Uterus (tissue), 2 donors: ENCODE results near the gene RENBP.

Experiments
- CTCF ChIP-seq, 4 experiments: fragments of 200-600 bp in 2 of 4; fragments of 450-650 bp in 2 of 4; sonication (generic) in 2 of 4; IDR thresholded peaks; one replicate each; pipeline ENCODE4 v1.5.1; 2016 to 2019; ENCODE audit warnings: antibody characterized with exemption in 4 of 4, mild to moderate bottlenecking in 2 of 4, moderate library complexity in 1 of 4
- POLR2A ChIP-seq, 2 donors: fragments of 450-650 bp; IDR thresholded peaks; one replicate each; pipeline ENCODE4 v1.6.1; 2016; ENCODE audit warnings: antibody characterized with exemption in 2 of 2, mild to moderate bottlenecking in 1 of 2, moderate library complexity in 1 of 2

GRCh38 chrX:153908219-153908860 lies 36.1 kb downstream of the RENBP start:
- TF ChIP-seq CTCF (IDR thresholded peaks at IDR 0.05) = no peak
- TF ChIP-seq POLR2A (IDR thresholded peaks at IDR 0.05) = no peak
